Activated CD8-positive, alpha-beta memory T cell treated with anti-CD3 and anti-CD28 coated beads, Interleukin-2, amount 50 U/mL, for 1 hour (primary cell): ENCODE data around the gene MCRS1.
A peak's percentile ranks its signal among the peaks of the same experiment; 100 is the strongest.
"Not testable (repeated sequence)": the region's sequence is repeated elsewhere in the genome, so short reads cannot be mapped to it uniquely, and the experiment has no call there.

Experiments
- DNase-seq: peaks from one replicate; pipeline ENCODE4 v3.0.0-alpha.2; 2020; ENCODE audit errors: extremely low read depth

MCRS1 gene

GRCh38 chr12:49541140-49541861, 26.6 kb downstream of the MCRS1 start:
- no peak for DNase-seq

GRCh38 chr12:49540229-49541139, 27.5 kb downstream of the MCRS1 start:
- no peak for DNase-seq

- no peak for DNase-seq
Measured at GRCh38 chr12:49539406-49540228, 28.3 kb downstream of the MCRS1 start.

GRCh38 chr12:49538510-49539403, 29.2 kb downstream of the MCRS1 start, which contains the start of gene KCNH3:
KCNH3 (plus strand) TSS chr12:49539030; CDS start chr12:49539417, 387 bp downstream.
- DNase-seq: peak; percentile 76

GRCh38 chr12:49537752-49538509, 30.0 kb downstream of the MCRS1 start:
- DNase-seq: no peak

DNA sequence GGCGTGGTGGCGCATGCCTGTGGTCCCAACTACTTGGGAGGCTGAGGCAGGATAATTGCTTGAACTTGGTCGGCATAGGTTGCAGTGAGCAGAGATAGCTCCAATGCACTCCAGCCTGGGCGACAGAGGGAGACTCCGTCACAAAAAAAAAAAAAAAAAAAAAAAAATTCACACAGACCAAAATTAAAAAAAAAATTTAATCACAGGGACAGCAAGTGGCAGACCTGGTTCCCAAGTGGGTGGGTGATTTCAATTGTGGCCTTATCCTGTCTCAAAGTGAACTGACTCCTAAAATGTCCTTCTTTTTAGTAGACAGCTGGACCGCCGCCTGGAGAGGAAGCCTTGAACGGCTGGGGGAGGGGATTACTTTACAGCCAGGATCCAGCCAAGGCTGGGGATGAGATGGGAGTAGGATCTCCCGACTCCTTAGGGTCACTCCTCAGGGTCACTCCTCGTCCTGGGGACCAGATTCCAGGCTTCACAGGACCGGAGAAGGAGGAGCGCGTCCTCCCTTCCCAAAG, 30.7 kb downstream of the MCRS1 start:
- no peak for DNase-seq

- no peak for DNase-seq
Measured at GRCh38 chr12:49536526-49537071, 31.3 kb downstream of the MCRS1 start.

GRCh38 chr12:49535921-49536525, 31.9 kb downstream of the MCRS1 start:
- DNase-seq: no peak

GRCh38 chr12:49534731-49535278, 33.1 kb downstream of the MCRS1 start:
- no peak for DNase-seq

GRCh38 chr12:49534122-49534521, 33.8 kb downstream of the MCRS1 start:
- DNase-seq: not testable (repeated sequence)

GRCh38 chr12:49533331-49533730, 34.6 kb downstream of the MCRS1 start:
- DNase-seq: no peak

DNA sequence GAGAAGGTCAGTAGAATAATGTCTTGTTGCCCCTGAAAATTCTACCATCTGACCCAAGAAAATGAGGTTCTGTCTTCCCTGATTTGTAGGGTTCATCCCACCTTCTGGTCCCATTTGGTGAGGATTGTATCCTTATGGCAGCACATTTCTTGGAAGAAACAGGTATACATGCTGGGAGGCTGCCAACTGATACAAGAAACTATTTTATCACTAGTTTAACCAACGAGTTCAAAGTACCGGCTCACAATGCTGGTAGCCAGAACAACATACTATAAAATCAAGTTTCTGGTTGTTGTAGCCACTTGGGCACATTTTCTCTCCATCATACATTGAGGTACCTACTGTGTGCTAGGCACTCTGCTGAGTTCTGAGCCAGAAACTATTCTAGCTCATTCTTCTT, 36.2 kb downstream of the MCRS1 start:
- DNase-seq: no peak

GRCh38 chr12:49529414-49529813, 38.5 kb downstream of the MCRS1 start:
- no peak for DNase-seq

DNA sequence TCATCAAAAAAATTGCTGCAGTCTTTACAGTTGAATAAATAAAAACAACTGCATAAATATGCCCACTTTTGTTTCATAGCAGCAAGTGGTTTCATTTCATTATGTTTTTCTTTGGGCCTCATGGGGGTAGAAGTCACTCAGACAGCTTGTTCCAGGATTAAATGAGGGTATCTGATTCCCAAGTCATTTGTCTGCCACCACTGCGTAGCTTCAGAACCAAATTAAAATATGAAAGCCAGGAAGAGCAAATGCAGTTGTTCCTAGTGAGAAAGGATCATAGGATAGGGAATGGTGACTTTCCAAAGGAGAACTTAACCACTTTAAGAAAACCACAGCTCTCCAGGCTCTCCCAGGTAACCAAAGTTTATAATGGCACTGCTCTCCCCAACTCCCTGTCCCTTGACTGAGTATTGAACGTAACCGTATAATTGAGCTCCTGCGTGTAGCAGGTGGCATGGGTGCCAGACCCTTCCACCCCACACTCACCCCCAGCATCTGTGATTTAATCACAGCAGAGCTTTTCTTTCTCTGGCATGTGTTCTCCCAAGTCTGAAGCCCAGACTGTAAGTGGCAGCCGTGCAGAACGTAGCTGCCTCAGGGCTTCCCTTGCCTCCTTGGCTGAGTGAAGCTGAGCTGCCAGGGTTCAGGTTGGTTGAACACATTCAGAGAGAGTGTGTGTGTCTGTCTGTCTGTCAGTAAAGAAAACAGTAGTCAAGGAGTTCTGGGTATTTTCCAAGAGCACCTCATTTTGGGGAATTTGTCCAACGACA, 40.4 kb downstream of the MCRS1 start:
- no peak for DNase-seq

GRCh38 chr12:49525942-49526341, 42.0 kb downstream of the MCRS1 start:
- no peak for DNase-seq

DNA sequence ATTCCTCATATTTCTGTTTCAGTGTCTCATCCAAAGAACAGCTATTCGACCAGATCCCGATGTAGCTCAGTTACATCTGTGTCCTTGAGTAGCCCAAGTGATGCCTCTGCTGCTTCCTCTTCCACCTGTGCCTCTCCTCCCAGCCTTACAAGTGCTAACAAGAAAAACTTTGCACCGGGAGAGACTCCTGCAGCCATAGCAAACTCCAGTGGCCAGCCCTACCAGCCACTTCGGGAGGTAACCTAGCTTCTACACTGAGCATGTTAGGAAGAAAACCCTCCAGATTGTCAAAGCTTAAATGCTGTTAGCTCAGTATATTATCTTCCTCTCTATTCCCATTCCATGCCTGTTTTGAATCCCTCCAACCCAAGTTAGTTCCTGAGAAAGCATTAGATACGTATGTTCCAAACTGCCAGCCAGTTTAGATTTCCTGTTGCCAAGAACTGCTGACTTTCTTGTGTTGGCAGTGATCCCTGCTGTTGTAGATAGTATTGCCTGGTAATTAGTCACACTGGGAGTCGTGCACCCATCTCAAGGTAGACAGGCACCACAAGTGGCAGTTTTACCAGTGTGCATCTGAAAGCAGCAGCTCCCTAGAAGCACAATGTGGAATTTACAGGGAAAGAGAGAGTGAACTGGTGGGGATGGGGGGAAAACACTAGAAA, 43.1 kb downstream of the MCRS1 start:
- no peak for DNase-seq

DNA sequence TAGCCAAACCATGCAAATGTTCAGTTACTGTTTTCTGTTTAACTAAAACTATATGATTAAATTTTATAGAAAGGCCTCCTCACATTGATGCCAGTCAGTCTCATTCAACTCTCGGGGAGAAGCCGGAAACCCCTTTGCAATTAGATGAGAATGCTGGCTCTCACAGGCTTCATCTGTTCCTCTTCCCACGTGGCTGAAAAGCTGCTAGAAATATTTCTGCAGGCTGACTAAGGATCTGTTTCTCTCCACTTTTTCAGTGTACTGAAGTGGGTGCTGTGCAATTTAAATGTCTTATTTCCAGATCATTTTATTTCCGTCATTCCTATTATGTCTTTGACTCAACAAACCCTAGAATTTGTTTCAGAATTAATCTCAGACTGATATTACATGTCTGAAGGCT, 46.6 kb downstream of the MCRS1 start:
- DNase-seq: no peak

DNA sequence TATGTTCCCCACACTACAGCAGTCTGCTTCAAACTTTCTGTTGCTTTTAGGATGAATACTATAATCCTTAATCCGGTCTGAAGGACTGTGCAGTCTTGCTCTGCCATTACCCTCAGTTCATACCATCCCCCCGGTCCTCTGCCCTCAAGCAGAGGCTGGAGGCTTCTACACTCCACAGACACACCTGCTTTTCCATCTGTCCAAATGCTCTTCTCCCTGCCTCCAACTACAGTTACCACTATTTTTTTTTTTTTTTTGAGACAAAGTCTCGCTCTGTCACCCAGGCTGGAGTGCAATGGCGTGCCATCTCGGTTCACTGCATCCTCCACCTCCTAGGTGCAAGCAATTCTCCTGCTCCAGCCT, 48.4 kb downstream of the MCRS1 start:
- DNase-seq: no peak
